Measurements from ENCODE around the gene TCEA3. TPM values are rescaled to one million over a fixed set of nuclear protein-coding genes. Genes with fewer than 3 reads are reported as not detected.

Gene TCEA3
- total RNA-seq, 3 donors from 2014 or later (not counting 1 experiment from before 2014, with no cell fraction given), result 0.75 to 1.5 (median 0.94) TPM

DNA sequence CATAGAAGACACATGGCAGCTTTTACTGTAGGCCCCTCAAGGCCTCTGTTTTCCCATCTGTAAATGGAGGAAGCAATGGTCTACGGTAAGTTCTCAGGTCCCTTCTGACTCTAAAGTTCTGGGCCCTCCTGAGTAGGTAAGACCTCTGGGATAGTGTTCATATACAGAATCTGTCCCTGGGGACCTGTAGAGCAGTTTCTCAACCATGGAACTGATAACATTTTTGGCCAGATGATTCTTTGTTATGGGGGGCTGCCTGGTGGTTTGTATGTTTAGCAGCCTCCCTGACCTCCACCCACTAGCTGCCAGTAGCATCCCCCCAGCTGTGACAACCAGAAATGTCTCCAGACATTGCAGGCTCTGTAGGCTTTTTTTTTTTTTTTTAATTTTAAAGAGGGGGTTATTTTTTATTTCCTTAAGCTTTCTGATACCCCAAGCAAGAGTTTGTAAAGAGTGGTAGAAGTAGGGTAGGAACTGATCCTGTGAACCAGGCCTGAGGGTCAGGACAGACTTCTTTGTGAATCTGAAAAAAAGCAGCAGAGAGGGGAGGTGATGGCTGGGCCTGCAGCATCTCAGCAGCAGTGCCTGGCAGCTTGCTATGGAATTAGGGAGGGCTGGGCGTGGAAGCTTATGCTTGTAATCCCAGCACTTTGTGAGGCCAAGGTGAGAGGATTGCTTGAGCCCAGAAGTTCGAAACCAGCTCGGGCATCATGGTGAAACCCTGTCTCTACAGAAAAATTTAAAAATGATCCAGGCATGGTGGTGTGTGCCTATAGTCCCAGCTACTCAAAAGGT lies 20.2 kb upstream of the TCEA3 start:
- Histone ChIP-seq H3K4me1 (ENCODE audit: control insufficient read depth, insufficient read depth, low read length) (no peaks in the 10 kb centered on the region), H3K27ac (ENCODE audit: low read length) (no peak overlapping the region), H3K36me3 (ENCODE audit: control insufficient read depth, insufficient read depth, low read length) (no peaks in the 10 kb centered on the region), H3K27me3 (ENCODE audit: control insufficient read depth, insufficient read depth, low read length) (no peaks in the 10 kb centered on the region), H3K4me3 (ENCODE audit: low read length) (no peak overlapping the region), H3K9me3 (ENCODE audit: control insufficient read depth, insufficient read depth, low read length) (no peaks in the 10 kb centered on the region)
- intact Hi-C loops (cut with micrococcal nuclease), result no loop called here
- H3K9me3 Mint-ChIP-seq, result no peaks in the 10 kb centered on the region
- peaks cover 3 to 5% of the 10 kb centered on the region in 2 donors for H3K27me3 Mint-ChIP-seq (ENCODE audit: low read depth in 2 of 2)
- 88% methylated on average over 4 of the region's 4 CpGs for WGBS (ENCODE audit: insufficient coverage)
- no peak overlapping the region for H3K4me3 Mint-ChIP-seq
- no peaks in the 10 kb centered on the region for H3K36me3 Mint-ChIP-seq
- DNase-seq, result no peak
- no peak for ATAC-seq
- TF ChIP-seq, protein P1, sequence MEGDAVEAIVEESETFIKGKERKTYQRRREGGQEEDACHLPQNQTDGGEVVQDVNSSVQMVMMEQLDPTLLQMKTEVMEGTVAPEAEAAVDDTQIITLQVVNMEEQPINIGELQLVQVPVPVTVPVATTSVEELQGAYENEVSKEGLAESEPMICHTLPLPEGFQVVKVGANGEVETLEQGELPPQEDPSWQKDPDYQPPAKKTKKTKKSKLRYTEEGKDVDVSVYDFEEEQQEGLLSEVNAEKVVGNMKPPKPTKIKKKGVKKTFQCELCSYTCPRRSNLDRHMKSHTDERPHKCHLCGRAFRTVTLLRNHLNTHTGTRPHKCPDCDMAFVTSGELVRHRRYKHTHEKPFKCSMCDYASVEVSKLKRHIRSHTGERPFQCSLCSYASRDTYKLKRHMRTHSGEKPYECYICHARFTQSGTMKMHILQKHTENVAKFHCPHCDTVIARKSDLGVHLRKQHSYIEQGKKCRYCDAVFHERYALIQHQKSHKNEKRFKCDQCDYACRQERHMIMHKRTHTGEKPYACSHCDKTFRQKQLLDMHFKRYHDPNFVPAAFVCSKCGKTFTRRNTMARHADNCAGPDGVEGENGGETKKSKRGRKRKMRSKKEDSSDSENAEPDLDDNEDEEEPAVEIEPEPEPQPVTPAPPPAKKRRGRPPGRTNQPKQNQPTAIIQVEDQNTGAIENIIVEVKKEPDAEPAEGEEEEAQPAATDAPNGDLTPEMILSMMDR (IDR thresholded peaks at IDR 0.05), result no peak
- H3K27ac Mint-ChIP-seq, result no peak overlapping the region
- H3K4me1 Mint-ChIP-seq, result no peaks in the 10 kb centered on the region

DNA sequence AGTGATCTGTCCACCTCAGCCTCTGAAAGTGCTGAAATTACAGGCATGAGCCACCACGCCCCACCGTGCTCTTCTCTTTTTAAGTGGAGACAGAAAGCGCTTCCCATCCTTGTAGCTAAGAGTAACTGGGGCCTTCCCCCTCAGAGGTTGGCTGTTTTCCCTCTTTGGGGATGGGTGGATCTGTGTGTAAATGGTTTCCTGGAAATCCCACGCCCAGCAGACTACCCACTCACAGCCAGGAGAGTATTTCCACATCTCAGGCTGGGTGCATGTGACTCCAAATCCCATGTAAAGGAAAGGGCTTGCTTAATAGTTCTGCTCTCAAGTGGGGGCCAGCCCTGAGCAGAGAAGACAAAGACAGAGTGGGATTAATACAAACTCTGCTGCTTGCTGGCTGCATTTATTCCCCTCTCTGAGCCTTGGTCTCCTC lies 19.6 kb upstream of the TCEA3 start:
- Mint-ChIP-seq H3K4me1 (no peaks in the 10 kb centered on the region), H3K9me3 (no peaks in the 10 kb centered on the region), H3K36me3 (no peaks in the 10 kb centered on the region), H3K27me3 (ENCODE audit: low read depth in 2 of 2) (peaks cover 0 to 3% of the 10 kb centered on the region in 2 donors), H3K27ac (no peak overlapping the region), H3K4me3 (no peak overlapping the region)
- ATAC-seq (no peak), DNase-seq (no peak)
- TF ChIP-seq, protein P1 (IDR thresholded peaks at IDR 0.05), result no peak
- H3K9me3 ChIP-seq (ENCODE audit: control insufficient read depth, insufficient read depth, low read length), result no peaks in the 10 kb centered on the region
- no peaks in the 10 kb centered on the region for H3K36me3 ChIP-seq (ENCODE audit: control insufficient read depth, insufficient read depth, low read length)
- no peaks in the 10 kb centered on the region for H3K4me1 ChIP-seq (ENCODE audit: control insufficient read depth, insufficient read depth, low read length)
- no peaks in the 10 kb centered on the region for H3K27me3 ChIP-seq (ENCODE audit: control insufficient read depth, insufficient read depth, low read length)
- intact Hi-C loops (cut with micrococcal nuclease), result no loop called here
- WGBS (ENCODE audit: insufficient coverage), result 77% methylated on average over 3 of the region's 4 CpGs
- no peak overlapping the region for H3K27ac ChIP-seq (ENCODE audit: low read length)
- H3K4me3 ChIP-seq (ENCODE audit: low read length), result no peak overlapping the region

DNA sequence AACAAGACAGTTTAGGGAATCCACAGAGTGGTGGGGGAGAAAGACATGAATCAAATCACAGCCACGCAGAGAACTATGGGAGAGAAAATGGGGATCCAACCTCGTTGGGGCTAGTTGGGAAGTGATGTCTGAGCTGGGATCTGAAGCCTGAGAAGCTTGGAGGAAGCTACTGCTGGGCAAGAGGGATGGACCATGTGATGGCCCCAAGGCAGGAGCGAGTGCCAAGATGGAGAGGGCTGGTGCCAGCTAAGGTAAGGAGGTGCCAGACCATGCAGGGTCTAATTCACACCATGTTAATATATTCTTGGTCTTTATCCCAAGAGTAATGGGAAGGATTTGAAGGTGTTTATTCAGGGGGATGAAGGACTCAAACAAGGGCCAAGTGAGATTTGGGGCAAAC lies 18.2 kb upstream of the TCEA3 start:
- Histone ChIP-seq H3K27me3 (ENCODE audit: control insufficient read depth, insufficient read depth, low read length) (no peaks in the 10 kb centered on the region), H3K27ac (ENCODE audit: low read length) (no peak overlapping the region), H3K4me3 (ENCODE audit: low read length) (no peak overlapping the region), H3K36me3 (ENCODE audit: control insufficient read depth, insufficient read depth, low read length) (no peaks in the 10 kb centered on the region), H3K9me3 (ENCODE audit: control insufficient read depth, insufficient read depth, low read length) (no peaks in the 10 kb centered on the region), H3K4me1 (ENCODE audit: control insufficient read depth, insufficient read depth, low read length) (no peaks in the 10 kb centered on the region)
- H3K27ac Mint-ChIP-seq, result no peak overlapping the region
- TF ChIP-seq, protein P1 (IDR thresholded peaks at IDR 0.05), result no peak
- 82% methylated on average over 3 of the region's 3 CpGs for WGBS (ENCODE audit: insufficient coverage)
- peaks cover 0 to 5% of the 10 kb centered on the region in 2 donors for H3K27me3 Mint-ChIP-seq (ENCODE audit: low read depth in 2 of 2)
- no peak for ATAC-seq
- H3K4me3 Mint-ChIP-seq, result no peak overlapping the region
- intact Hi-C loops (cut with micrococcal nuclease), result no loop called here
- no peaks in the 10 kb centered on the region for H3K4me1 Mint-ChIP-seq
- no peaks in the 10 kb centered on the region for H3K36me3 Mint-ChIP-seq
- DNase-seq, result no peak
- H3K9me3 Mint-ChIP-seq, result no peaks in the 10 kb centered on the region
